ENCODE data around the gene ANKRD10.

GRCh38 chr13:110937511-110938285, 22.8 kb upstream of the ANKRD10 start:
- TF ChIP-seq, protein P1, sequence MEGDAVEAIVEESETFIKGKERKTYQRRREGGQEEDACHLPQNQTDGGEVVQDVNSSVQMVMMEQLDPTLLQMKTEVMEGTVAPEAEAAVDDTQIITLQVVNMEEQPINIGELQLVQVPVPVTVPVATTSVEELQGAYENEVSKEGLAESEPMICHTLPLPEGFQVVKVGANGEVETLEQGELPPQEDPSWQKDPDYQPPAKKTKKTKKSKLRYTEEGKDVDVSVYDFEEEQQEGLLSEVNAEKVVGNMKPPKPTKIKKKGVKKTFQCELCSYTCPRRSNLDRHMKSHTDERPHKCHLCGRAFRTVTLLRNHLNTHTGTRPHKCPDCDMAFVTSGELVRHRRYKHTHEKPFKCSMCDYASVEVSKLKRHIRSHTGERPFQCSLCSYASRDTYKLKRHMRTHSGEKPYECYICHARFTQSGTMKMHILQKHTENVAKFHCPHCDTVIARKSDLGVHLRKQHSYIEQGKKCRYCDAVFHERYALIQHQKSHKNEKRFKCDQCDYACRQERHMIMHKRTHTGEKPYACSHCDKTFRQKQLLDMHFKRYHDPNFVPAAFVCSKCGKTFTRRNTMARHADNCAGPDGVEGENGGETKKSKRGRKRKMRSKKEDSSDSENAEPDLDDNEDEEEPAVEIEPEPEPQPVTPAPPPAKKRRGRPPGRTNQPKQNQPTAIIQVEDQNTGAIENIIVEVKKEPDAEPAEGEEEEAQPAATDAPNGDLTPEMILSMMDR (IDR thresholded peaks at IDR 0.05) = no peak
- no peak for TF ChIP-seq POLR2A (IDR thresholded peaks at IDR 0.05)
